Sciatic nerve (tissue), 2 donors: ENCODE results near the gene CC2D2A. TPM values are rescaled to one million over a fixed set of nuclear protein-coding genes. Genes with fewer than 3 reads are reported as not detected.

ENCODE experiments used
- ATAC-seq: fragments of 200-7000 bp; cut with Tn5 transposase; one replicate; pipeline ENCODE4 v1.9.1; 2020; ENCODE audit warnings: mild to moderate bottlenecking, moderate library complexity
- DNase-seq: peaks from one replicate; pipeline ENCODE4 v3.0.0-alpha.2; 2020; ENCODE audit warnings: low spot score
- intact Hi-C: fragments of 100-400 bp; cut with DNase I; formaldehyde crosslinking; loops from one replicate; pipeline ENCODE4 v1.14.2; 2022
- total RNA-seq: library from RNA; stranded (reverse); fragmentation: NEBNext Ultra II Directional; extraction: Animal tissue kit (Norgen Biotek cat#: 25700); gene quantifications from one replicate; pipeline ENCODE4 v1.2.1, GENCODE V29; 2021
- donor health status: DM: no; HTN: no; CAD: no.
- donor health status: DM: no; HTN: no; CAD: no.

Gene CC2D2A
- total RNA-seq, 1 donor from 2014 or later, result 35.6 TPM

- no peak for DNase-seq
- ATAC-seq, result peak; percentile 72
- intact Hi-C loops, result no loop called here
Observed at GRCh38 chr4:15457406-15458201, 12.1 kb upstream of the CC2D2A start.

- intact Hi-C loops, result no loop called here
- DNase-seq, result no peak
- no peak for ATAC-seq
Observed at GRCh38 chr4:15458616-15459015, 11.1 kb upstream of the CC2D2A start.

- intact Hi-C loops, result loop anchor here (5.0 kb wide), 1 partner anchor 227 kb away; no protein-coding TSS in a partner anchor
- ATAC-seq, result no peak
- no peak for DNase-seq
Observed at GRCh38 chr4:15459706-15460105, 10.0 kb upstream of the CC2D2A start.

GRCh38 chr4:15466596-15466995, 3.1 kb upstream of the CC2D2A start:
- no peak for DNase-seq
- no peak for ATAC-seq
- intact Hi-C loops, result no loop called here

GRCh38 chr4:15470128-15470475, 420 bp downstream of the CC2D2A start:
- DNase-seq (no peak), ATAC-seq (peak; percentile 29)
- intact Hi-C loops, result no loop called here

GRCh38 chr4:15476396-15476795, 6.7 kb downstream of the CC2D2A start:
- intact Hi-C loops, result no loop called here
- DNase-seq, result no peak
- ATAC-seq, result no peak

GRCh38 chr4:15478724-15479088, 9.0 kb downstream of the CC2D2A start:
- intact Hi-C loops, result no loop called here
- no peak for ATAC-seq
- no peak for DNase-seq

GRCh38 chr4:15479089-15479912, 9.6 kb downstream of the CC2D2A start:
- peak; percentile 68 for DNase-seq
- intact Hi-C loops, result no loop called here
- ATAC-seq, result peak; percentile 90

- intact Hi-C loops, result no loop called here
Observed at GRCh38 chr4:15479913-15480185, 10.2 kb downstream of the CC2D2A start.

GRCh38 chr4:15481961-15482745, 12.5 kb downstream of the CC2D2A start:
- intact Hi-C loops, result no loop called here
- DNase-seq (no peak), ATAC-seq (peak; percentile 40)

More at GRCh38 chr4:15479913-15480185, 10.2 kb downstream of the CC2D2A start:
- DNase-seq (no peak), ATAC-seq (peak; percentile 20)

- no peak for DNase-seq
- intact Hi-C loops, result no loop called here
- no peak for ATAC-seq
Observed at GRCh38 chr4:15482842-15483241, 13.2 kb downstream of the CC2D2A start.

GRCh38 chr4:15488136-15488535, 18.5 kb downstream of the CC2D2A start:
- ATAC-seq, result peak; percentile 25
- intact Hi-C loops, result no loop called here
- DNase-seq, result no peak

GRCh38 chr4:15488658-15489470, 19.2 kb downstream of the CC2D2A start:
- intact Hi-C loops, result no loop called here
- ATAC-seq (peak; percentile 95), DNase-seq (no peak)

- intact Hi-C loops, result no loop called here
- DNase-seq (no peak), ATAC-seq (peak; percentile 37)
Observed at GRCh38 chr4:15489551-15489950, 19.9 kb downstream of the CC2D2A start.

GRCh38 chr4:15493411-15493810, 23.7 kb downstream of the CC2D2A start:
- no peak for ATAC-seq
- intact Hi-C loops, result no loop called here
- no peak for DNase-seq

GRCh38 chr4:15495621-15496020, 25.9 kb downstream of the CC2D2A start:
- ATAC-seq, result no peak
- DNase-seq, result no peak
- intact Hi-C loops, result no loop called here

GRCh38 chr4:15498356-15498755, 28.7 kb downstream of the CC2D2A start:
- ATAC-seq, result no peak
- intact Hi-C loops, result no loop called here
- no peak for DNase-seq

GRCh38 chr4:15500701-15501100, 31.0 kb downstream of the CC2D2A start:
- DNase-seq (no peak), ATAC-seq (no peak)
- intact Hi-C loops, result no loop called here

GRCh38 chr4:15501941-15502340, 32.3 kb downstream of the CC2D2A start:
- ATAC-seq (no peak), DNase-seq (no peak)
- intact Hi-C loops, result no loop called here
